Coronary artery (tissue), 2 donors: Measurements from ENCODE around the gene CPT1B.

ENCODE experiments used
- DNase-seq: peaks from one replicate; pipeline ENCODE4 v3.0.0-alpha.2; 2017; ENCODE audit warnings: low spot score
- H3K27ac ChIP-seq, 2 donors: fragments of 200-600 bp; sonication (generic); one replicate each; pipeline ENCODE4 v1.5.1; 2016 to 2019
- H3K4me3 ChIP-seq: fragments of 200-600 bp; sonication (generic); 2 replicates; pipeline ENCODE4 v1.5.1; 2016; ENCODE audit warnings: mild to moderate bottlenecking, moderate library complexity
- CTCF ChIP-seq: fragments of 200-600 bp; sonication (generic); IDR thresholded peaks from one replicate; pipeline ENCODE4 v1.5.1; 2019; ENCODE audit warnings: antibody characterized with exemption

The CPT1B gene

GRCh38 chr22:50547263-50547985 lies 30.8 kb downstream of the CPT1B start:
- no peak overlapping the region for H3K4me3 ChIP-seq
- H3K27ac ChIP-seq = no peak overlapping the region
- DNase-seq = no peak
- no peak for TF ChIP-seq CTCF

GRCh38 chr22:50546326-50547262 lies 31.6 kb downstream of the CPT1B start:
- Histone ChIP-seq H3K4me3 (no peak overlapping the region), H3K27ac (no peak overlapping the region)
- no peak for DNase-seq
- no peak for TF ChIP-seq CTCF

GRCh38 chr22:50545522-50546325 lies 32.5 kb downstream of the CPT1B start, which contains the start of gene KLHDC7B:
Gene KLHDC7B (plus strand): TSS chr22:50545899. CDS start chr22:50546244, 345 bp downstream.
- no peak for DNase-seq
- H3K27ac ChIP-seq = no peak within 1 kb of the TSS
- H3K4me3 ChIP-seq = no peak within 1 kb of the TSS
- no peak for TF ChIP-seq CTCF

GRCh38 chr22:50544746-50545253 lies 33.4 kb downstream of the CPT1B start:
- TF ChIP-seq CTCF = no peak
- Histone ChIP-seq H3K27ac (no peak overlapping the region), H3K4me3 (no peak overlapping the region)
- no peak for DNase-seq

GRCh38 chr22:50544078-50544745 lies 34.0 kb downstream of the CPT1B start:
- no peak for DNase-seq
- H3K27ac ChIP-seq = no peak overlapping the region

More at GRCh38 chr22:50544078-50544745, 34.0 kb downstream of the CPT1B start:
- peak overlapping the region; percentile 69 for H3K4me3 ChIP-seq
- no peak for TF ChIP-seq CTCF
